ENCODE data around the gene SAMD13.

Gene SAMD13

DNA sequence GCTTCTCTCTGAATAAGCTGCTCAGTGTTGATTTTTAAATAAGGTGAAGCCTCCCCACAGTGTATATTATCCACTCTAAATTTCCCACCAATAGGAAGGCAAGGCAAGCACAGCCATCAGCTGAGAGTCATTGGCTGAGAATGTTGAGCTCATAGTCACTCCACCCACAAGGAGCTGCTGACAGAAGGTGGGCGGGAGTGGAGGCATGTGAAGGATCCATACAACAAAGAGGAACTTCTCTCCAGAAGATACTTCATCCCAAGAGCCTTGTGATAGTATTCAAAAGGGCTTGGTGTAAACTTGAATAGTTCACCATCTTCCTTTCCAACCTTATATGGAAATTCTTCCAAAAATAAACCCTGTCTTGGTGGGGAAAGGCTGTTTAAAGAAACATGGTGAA, 42.8 kb downstream of the SAMD13 start:
- no peak for TF ChIP-seq LEF1 (IDR thresholded peaks at IDR 0.05; ENCODE audit: borderline replicate concordance)
- no peak for TF ChIP-seq SP1 (IDR thresholded peaks at IDR 0.05)
- TF ChIP-seq, protein P1, sequence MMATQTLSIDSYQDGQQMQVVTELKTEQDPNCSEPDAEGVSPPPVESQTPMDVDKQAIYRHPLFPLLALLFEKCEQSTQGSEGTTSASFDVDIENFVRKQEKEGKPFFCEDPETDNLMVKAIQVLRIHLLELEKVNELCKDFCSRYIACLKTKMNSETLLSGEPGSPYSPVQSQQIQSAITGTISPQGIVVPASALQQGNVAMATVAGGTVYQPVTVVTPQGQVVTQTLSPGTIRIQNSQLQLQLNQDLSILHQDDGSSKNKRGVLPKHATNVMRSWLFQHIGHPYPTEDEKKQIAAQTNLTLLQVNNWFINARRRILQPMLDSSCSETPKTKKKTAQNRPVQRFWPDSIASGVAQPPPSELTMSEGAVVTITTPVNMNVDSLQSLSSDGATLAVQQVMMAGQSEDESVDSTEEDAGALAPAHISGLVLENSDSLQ (IDR thresholded peaks at IDR 0.05): no peak
- TF ChIP-seq NFRKB (IDR thresholded peaks at IDR 0.05): no peak
- no peak for TF ChIP-seq L3MBTL2 (conservative IDR thresholded peaks at IDR 0.05)
- no peak for TF ChIP-seq FOXM1 (IDR thresholded peaks at IDR 0.05; ENCODE audit: borderline replicate concordance)
- no peak for TF ChIP-seq ZNF384 (IDR thresholded peaks at IDR 0.05)
- CTCF ChIA-PET: no interaction called here
- POLR2A ChIA-PET: no interaction called here
- no peak for DNase-seq (ENCODE audit: extremely low spot score)

DNA sequence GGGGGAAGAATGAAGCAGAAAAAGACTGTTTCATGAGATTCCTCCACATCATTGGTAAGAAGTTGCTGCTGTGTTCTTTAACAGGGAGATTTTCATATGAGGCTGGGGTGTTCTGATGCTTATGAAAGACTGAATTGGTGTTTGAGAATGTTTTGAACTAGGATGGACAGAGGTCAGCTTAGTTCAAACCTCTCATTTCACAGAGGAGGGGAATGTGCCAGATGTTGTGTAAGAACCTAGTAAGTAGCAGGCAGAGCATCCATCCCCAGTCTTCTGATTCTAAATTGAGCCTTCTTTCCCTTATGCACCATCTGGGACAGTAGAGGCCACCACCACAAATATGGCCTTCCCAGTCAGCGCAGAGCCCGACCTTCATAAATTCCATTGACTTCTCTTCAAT, 43.7 kb downstream of the SAMD13 start:
- DNase-seq (ENCODE audit: extremely low spot score): no peak
- ChIA-PET POLR2A (no interaction called here), CTCF (no interaction called here)
- TF ChIP-seq SP1 (IDR thresholded peaks at IDR 0.05) (no peak), ELF4 (IDR thresholded peaks at IDR 0.05) (no peak), BHLHE40 (IDR thresholded peaks at IDR 0.05; ENCODE audit: borderline replicate concordance) (no peak), FOXA1 (IDR thresholded peaks at IDR 0.05) (no peak), L3MBTL2 (conservative IDR thresholded peaks at IDR 0.05) (no peak), NFRKB (IDR thresholded peaks at IDR 0.05) (no peak), TARDBP (IDR thresholded peaks at IDR 0.05) (no peak), ZNF384 (IDR thresholded peaks at IDR 0.05) (no peak), SUZ12 (IDR thresholded peaks at IDR 0.05) (no peak), ARNT (IDR thresholded peaks at IDR 0.05) (no peak), FOXK2 (IDR thresholded peaks at IDR 0.05) (no peak), HDGF (IDR thresholded peaks at IDR 0.05; ENCODE audit: borderline replicate concordance) (no peak), CTBP1 (IDR thresholded peaks at IDR 0.05; ENCODE audit: borderline replicate concordance) (no peak)
- TF ChIP-seq, protein P1 (IDR thresholded peaks at IDR 0.05): no peak

DNA sequence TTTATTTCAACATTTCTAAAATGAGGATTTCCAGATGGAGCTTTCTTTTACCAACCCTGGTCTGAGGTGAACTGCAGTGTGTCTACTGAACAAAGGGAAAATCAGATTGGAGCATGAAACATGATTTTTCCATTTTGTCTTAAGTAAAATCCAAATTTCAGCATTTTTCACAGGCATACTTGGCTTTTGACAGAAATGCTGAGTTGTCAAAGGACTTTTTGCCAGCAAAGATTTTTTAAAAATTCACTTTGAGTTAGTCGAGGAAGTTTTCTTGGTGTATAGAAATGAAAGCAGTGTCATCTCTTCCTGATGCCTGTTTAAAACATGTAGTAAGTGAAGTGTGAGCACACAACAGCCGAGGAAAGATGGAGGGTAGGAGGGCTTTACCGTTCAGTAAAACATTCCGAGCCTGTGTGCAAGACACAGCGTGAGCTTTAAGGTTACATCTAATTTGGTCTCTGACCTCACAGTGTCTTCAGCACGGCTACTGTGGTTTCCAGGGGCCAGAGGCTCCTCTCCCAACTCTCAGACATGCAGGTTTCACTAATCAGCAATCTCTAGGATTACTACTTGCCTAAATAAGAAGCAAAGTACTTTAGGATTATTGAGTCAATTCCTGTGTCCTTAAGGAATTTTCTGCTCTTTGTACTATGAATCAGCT, 45.9 kb downstream of the SAMD13 start:
- CTCF ChIA-PET: interaction anchor here (0.8 kb wide), 1 partner anchor 257 kb away, joined by 3 read pairs; no protein-coding TSS in a partner anchor
- no peak for DNase-seq (ENCODE audit: extremely low spot score)
- POLR2A ChIA-PET: interaction anchor here (0.8 kb wide), 1 partner anchor 158 kb away, joined by 3 read pairs; no protein-coding TSS in a partner anchor
- TF ChIP-seq L3MBTL2 (conservative IDR thresholded peaks at IDR 0.05) (no peak), SUZ12 (IDR thresholded peaks at IDR 0.05) (no peak), FOXA1 (IDR thresholded peaks at IDR 0.05) (no peak), FOXK2 (IDR thresholded peaks at IDR 0.05) (no peak), ELF4 (IDR thresholded peaks at IDR 0.05) (no peak), HDGF (IDR thresholded peaks at IDR 0.05; ENCODE audit: borderline replicate concordance) (no peak), FOXM1 (IDR thresholded peaks at IDR 0.05; ENCODE audit: borderline replicate concordance) (no peak), SP1 (IDR thresholded peaks at IDR 0.05) (no peak), BHLHE40 (IDR thresholded peaks at IDR 0.05; ENCODE audit: borderline replicate concordance) (no peak), LEF1 (IDR thresholded peaks at IDR 0.05; ENCODE audit: borderline replicate concordance) (no peak), NFRKB (IDR thresholded peaks at IDR 0.05) (no peak), TARDBP (IDR thresholded peaks at IDR 0.05) (no peak)
- TF ChIP-seq, protein P1 (IDR thresholded peaks at IDR 0.05): no peak

DNA sequence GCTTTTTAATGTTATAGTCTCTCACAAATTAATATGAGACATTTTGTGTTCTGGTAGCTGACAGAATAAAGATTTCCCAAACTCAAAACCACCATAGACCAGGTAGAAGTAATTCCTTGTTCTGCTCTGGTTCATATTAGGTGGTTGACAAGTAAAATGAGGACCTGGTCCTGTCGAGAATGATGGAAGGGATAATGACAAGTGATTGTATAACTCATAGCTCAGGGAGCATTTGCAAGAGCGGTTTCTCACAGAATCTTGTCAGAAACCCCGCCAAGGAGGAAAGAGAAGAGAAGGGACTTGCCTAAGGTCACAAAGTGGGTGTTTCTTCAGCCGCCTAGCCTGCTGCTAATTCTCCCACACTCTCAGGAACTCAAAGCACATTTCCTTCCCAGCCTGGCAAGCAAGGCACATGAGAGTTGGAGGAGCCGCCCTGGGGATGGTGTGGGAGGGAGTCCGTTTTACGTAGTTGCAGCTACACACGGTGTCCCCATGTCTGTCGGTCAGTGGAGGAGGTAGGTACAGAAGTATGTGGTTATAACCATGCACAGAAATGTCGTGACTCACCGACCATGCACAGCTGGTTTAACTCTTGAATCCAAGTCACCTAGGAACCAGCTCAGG, 46.5 kb downstream of the SAMD13 start:
- CTCF ChIA-PET: interaction anchor here (0.5 to 0.8 kb wide), 3 partner anchors 45 to 489 kb away, joined by 3 read pairs; no protein-coding TSS in a partner anchor
- POLR2A ChIA-PET: no interaction called here
- DNase-seq (ENCODE audit: extremely low spot score): no peak
- TF ChIP-seq HDGF (IDR thresholded peaks at IDR 0.05; ENCODE audit: borderline replicate concordance) (no peak), L3MBTL2 (conservative IDR thresholded peaks at IDR 0.05) (no peak), FOXM1 (IDR thresholded peaks at IDR 0.05; ENCODE audit: borderline replicate concordance) (no peak), ELF4 (IDR thresholded peaks at IDR 0.05) (no peak), FOXA1 (IDR thresholded peaks at IDR 0.05) (no peak), ARNT (IDR thresholded peaks at IDR 0.05) (no peak), LEF1 (IDR thresholded peaks at IDR 0.05; ENCODE audit: borderline replicate concordance) (no peak), SP1 (IDR thresholded peaks at IDR 0.05) (no peak), TARDBP (IDR thresholded peaks at IDR 0.05) (no peak), FOXK2 (IDR thresholded peaks at IDR 0.05) (no peak)

DNA sequence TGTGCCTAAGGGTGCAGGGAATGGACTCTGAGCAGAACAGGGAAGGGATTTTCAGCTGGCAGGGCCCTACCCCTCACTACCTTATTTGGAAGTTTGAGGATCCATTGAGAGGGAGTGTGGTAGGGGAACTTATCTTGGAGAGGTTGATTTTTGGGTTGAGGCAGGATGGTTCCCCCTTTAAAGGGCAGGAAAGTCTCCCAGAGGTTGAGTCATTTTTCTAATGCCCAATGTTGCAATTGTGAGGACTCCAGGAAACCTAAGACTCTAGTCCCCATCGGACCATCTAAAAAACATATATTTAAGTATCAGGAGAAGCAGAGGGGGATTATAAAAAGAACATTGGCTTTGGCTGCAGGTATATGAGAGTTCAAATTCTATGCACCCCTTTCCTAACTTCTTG, 47.3 kb downstream of the SAMD13 start:
- CTCF ChIA-PET: interaction anchor here (0.5 kb wide), 1 partner anchor 46 kb away, joined by 3 read pairs; no protein-coding TSS in a partner anchor
- TF ChIP-seq ARNT (IDR thresholded peaks at IDR 0.05) (no peak), BHLHE40 (IDR thresholded peaks at IDR 0.05; ENCODE audit: borderline replicate concordance) (no peak), SUZ12 (IDR thresholded peaks at IDR 0.05) (no peak)
- POLR2A ChIA-PET: no interaction called here
- DNase-seq (ENCODE audit: extremely low spot score): no peak

DNA sequence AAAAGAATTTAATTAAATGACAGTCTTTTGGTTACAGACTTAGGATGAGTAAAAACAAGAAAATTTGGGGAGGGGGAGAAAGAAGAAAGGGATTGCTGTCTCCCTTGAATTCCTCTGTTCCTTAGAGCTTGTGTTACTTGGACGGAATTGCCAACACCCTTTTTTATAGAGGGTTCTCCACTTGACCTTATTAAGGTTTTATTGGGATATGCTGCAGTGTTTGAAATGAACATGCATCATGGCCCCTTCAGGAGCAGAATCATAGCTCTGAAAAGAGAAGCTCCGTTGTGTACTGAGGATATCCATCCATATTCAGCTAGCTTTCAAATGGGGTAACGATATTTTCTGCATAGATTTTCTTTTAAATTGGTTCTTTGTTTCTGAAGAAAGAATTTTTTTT, 48.6 kb downstream of the SAMD13 start:
- CTCF ChIA-PET: no interaction called here
- TF ChIP-seq, protein P1 (IDR thresholded peaks at IDR 0.05): no peak
- TF ChIP-seq FOXK2 (IDR thresholded peaks at IDR 0.05) (no peak), CTBP1 (IDR thresholded peaks at IDR 0.05; ENCODE audit: borderline replicate concordance) (no peak), LEF1 (IDR thresholded peaks at IDR 0.05; ENCODE audit: borderline replicate concordance) (no peak), ELF4 (IDR thresholded peaks at IDR 0.05) (no peak), NFRKB (IDR thresholded peaks at IDR 0.05) (no peak), SUZ12 (IDR thresholded peaks at IDR 0.05) (no peak), FOXA1 (IDR thresholded peaks at IDR 0.05) (no peak), L3MBTL2 (conservative IDR thresholded peaks at IDR 0.05) (no peak), TARDBP (IDR thresholded peaks at IDR 0.05) (no peak), BHLHE40 (IDR thresholded peaks at IDR 0.05; ENCODE audit: borderline replicate concordance) (no peak), ZNF384 (IDR thresholded peaks at IDR 0.05) (no peak), SP1 (IDR thresholded peaks at IDR 0.05) (no peak), FOXM1 (IDR thresholded peaks at IDR 0.05; ENCODE audit: borderline replicate concordance) (no peak), ARNT (IDR thresholded peaks at IDR 0.05) (no peak), HDGF (IDR thresholded peaks at IDR 0.05; ENCODE audit: borderline replicate concordance) (no peak)
- POLR2A ChIA-PET: no interaction called here
- DNase-seq (ENCODE audit: extremely low spot score): no peak
